VCaP (cell line): Measurements from ENCODE around the gene VEGFC.

Experiments used
- H3K27ac ChIP-seq: fragments of 450-650 bp; 2 replicates; pipeline ENCODE4 v1.5.1; 2017
- TF ChIP-seq, protein P1 (sequence below): fragments of 450-650 bp; conservative IDR thresholded peaks from 2 replicates; pipeline ENCODE4 v1.5.1; 2017; ENCODE audit warnings: mild to moderate bottlenecking, moderate library complexity

The VEGFC gene

DNA sequence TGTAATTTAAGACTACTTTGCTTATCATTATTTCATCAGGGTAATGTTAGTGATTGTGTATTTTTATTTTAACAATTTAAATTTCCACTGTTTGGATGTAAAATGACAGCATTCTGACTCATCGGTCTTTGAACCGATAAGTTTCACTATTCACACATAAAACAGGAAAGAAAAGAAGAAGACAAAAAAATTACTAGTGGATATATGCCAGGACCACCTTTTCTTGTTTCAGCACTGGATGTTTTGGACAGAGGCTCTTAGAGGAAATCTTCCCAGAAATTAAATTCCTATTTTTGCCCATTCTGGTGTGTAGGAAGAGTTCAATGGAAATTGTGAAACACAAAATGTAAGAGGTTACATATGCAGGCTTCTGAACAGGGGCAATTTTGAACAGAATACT, 57.4 kb downstream of the VEGFC start:
- no peak overlapping the region for H3K27ac ChIP-seq
- TF ChIP-seq, protein P1, sequence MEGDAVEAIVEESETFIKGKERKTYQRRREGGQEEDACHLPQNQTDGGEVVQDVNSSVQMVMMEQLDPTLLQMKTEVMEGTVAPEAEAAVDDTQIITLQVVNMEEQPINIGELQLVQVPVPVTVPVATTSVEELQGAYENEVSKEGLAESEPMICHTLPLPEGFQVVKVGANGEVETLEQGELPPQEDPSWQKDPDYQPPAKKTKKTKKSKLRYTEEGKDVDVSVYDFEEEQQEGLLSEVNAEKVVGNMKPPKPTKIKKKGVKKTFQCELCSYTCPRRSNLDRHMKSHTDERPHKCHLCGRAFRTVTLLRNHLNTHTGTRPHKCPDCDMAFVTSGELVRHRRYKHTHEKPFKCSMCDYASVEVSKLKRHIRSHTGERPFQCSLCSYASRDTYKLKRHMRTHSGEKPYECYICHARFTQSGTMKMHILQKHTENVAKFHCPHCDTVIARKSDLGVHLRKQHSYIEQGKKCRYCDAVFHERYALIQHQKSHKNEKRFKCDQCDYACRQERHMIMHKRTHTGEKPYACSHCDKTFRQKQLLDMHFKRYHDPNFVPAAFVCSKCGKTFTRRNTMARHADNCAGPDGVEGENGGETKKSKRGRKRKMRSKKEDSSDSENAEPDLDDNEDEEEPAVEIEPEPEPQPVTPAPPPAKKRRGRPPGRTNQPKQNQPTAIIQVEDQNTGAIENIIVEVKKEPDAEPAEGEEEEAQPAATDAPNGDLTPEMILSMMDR, result no peak

DNA sequence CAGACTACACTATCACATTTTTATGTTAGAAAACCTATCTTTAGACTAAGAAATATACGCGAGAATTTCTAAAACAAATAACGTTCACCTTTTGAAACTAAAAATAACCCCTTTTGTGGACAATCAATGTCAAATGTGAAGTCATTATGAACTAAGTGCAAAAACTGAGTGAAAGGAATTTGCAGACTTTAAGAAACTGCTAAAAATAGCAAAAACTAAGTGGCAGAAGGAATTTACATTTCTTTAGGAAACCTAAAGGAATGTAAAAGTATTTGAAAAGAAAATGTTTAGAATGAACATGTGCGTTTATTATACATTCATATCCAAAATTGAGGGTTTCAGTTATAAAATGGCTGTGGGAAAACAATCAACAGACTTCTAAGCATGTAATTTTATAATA, 58.3 kb downstream of the VEGFC start:
- H3K27ac ChIP-seq, result no peak overlapping the region
- TF ChIP-seq, protein P1, result no peak

DNA sequence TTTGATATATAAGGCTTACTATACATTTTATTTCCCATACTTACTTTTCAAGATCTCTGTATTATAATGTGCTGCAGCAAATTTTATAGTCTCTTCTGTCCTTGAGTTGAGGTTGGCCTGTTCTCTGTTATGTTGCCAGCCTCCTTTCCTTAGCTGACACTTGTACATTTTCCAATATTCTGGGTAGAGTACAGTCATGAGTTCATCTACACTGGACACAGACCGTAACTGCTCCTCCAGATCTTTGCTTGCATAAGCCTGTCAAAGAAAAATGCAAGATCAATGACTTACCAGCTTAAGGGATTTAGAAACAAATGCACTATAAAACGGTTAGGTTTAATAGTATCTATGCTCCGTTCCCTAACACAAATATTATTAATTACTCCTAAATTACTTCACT, 63.2 kb downstream of the VEGFC start:
- no peak overlapping the region for H3K27ac ChIP-seq
- TF ChIP-seq, protein P1, result no peak

DNA sequence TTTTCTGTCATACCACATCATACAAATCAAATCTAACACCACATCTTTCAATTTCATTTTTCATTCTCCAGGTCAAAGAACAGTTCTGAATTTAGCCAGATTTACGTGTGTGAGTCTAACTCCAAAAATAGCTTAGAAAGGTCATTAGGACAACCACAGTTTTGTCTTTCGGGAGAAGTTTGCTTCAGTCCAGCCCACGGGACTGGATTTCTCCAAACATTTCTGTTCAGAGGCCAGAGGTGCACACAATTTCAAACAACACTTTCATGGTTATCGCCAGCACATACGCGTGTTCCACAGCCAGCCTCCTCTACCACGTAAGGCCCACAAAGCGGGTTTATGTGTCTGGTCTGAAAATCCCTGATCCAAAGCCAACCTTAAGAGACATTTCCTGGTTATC, 65.9 kb downstream of the VEGFC start:
- no peak overlapping the region for H3K27ac ChIP-seq
- TF ChIP-seq, protein P1, result no peak

DNA sequence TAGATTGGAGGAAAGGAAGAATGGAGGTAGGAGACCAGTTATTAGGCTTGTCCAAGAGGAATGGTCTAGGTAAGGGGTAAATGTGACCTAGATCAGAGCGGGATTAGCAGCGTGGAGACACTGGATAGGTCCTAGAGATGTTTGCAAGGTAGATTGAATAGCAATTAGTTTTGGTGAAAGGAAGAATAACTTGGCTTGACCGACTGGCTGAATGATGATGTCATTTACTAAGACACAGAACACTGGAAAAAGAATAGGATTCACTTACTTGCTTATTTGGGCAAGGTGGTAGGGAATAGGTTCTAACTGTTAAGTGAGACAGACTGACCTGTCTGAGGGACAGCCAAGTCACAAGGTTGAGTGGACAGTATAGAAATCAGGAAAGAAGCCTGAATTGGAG, 71.3 kb downstream of the VEGFC start:
- TF ChIP-seq, protein P1, result no peak
- no peak overlapping the region for H3K27ac ChIP-seq

DNA sequence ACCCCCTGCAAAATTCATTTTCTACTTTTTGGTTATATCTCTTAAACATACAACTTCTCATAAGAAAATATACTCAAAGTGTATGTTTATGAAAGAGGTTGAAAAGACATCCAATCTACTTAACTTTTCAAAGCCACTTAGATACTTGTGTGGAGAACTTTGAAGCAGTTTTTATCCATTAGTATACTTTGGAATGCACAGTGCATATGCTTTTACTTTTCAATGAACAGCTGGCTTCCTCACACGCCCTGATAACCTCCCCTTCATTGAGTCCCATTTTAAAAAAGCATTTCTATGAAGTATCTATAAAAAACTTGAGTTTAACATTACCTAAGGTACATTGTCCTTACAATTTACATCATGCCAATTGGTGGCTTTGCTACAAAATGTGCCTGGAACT, 73.8 kb downstream of the VEGFC start:
- H3K27ac ChIP-seq, result no peak overlapping the region
- TF ChIP-seq, protein P1, result no peak

DNA sequence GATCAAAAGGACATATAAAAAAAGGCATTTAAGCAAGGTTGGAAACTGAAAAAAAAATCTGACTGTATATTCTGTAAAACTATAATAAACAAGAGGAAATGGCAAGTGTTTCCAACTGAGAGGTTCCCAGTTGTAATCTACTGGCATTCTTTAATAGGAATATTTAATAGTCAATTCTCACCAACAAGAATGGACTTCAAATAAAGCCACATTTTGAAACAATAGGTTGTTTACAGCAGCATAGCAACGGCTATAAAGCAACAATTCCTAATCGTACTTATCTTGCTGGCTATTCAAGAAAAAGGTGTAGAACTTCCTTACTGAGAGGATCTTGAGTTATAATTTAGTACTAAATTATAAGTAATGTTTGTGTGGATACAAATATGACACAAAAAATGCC, 75.5 kb downstream of the VEGFC start:
- TF ChIP-seq, protein P1, result no peak
- no peak overlapping the region for H3K27ac ChIP-seq

DNA sequence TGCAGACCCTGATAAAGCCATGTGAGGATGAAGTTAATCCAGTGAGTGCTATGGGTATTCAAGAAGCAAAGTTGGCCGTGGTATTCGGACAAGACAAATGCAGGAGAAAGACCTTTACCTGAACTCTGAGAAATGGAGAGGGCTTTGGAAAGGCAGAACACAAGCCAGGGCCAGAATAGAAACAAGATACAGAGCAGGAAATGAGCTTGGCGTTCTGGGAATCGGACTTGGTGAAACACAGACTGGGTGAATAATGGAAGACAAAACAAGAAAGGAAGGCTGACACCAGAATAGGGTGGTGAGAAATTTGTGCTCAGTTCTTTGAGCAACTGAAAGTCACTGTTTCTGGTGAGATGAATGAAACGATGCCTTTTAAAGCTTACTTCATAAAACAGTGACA, 83.3 kb downstream of the VEGFC start:
- no peak overlapping the region for H3K27ac ChIP-seq
- TF ChIP-seq, protein P1, result no peak
